GM18498 (cell line): ENCODE measurements around the gene SEMA4F.
A peak's percentile ranks its signal among the peaks of the same experiment; 100 is the strongest.

Experiments
- ATAC-seq: cut with Tn5 transposase; IDR thresholded peaks from one replicate; pipeline ENCODE4 v1.9.1; 2021; ENCODE audit warnings: mild to moderate bottlenecking, moderate library complexity; ENCODE audit not compliant: unreplicated experiment

Gene SEMA4F

GRCh38 chr2:74659462-74659861 is 5.4 kb downstream of the SEMA4F start:
- no peak for ATAC-seq

- ATAC-seq = no peak
Observed at GRCh38 chr2:74668087-74668486, 14.0 kb downstream of the SEMA4F start.

- ATAC-seq = no peak
Observed at GRCh38 chr2:74670263-74670662, 16.2 kb downstream of the SEMA4F start.

GRCh38 chr2:74671479-74671878 is 17.4 kb downstream of the SEMA4F start:
- ATAC-seq = no peak

- no peak for ATAC-seq
Observed at GRCh38 chr2:74673826-74674528, 19.9 kb downstream of the SEMA4F start.

GRCh38 chr2:74675090-74675489 is 21.0 kb downstream of the SEMA4F start:
- ATAC-seq = no peak

- ATAC-seq = no peak
Observed at GRCh38 chr2:74676331-74676730, 22.3 kb downstream of the SEMA4F start.

- ATAC-seq = no peak
Observed at GRCh38 chr2:74679615-74680014, 25.6 kb downstream of the SEMA4F start.

GRCh38 chr2:74682501-74682900 is 28.5 kb downstream of the SEMA4F start:
- no peak for ATAC-seq

GRCh38 chr2:74685408-74685807 is 31.4 kb downstream of the SEMA4F start:
- ATAC-seq = no peak

GRCh38 chr2:74688881-74689280 is 34.8 kb downstream of the SEMA4F start:
- ATAC-seq = no peak

GRCh38 chr2:74689671-74690070 is 35.6 kb downstream of the SEMA4F start:
- no peak for ATAC-seq

- peak; percentile 69 for ATAC-seq
Observed at GRCh38 chr2:74690571-74690970, 36.5 kb downstream of the SEMA4F start.

- ATAC-seq = no peak
Observed at GRCh38 chr2:74691929-74692328, 37.9 kb downstream of the SEMA4F start.

- no peak for ATAC-seq
Observed at GRCh38 chr2:74693213-74693612, 39.2 kb downstream of the SEMA4F start.

- no peak for ATAC-seq
Observed at GRCh38 chr2:74693668-74694067, 39.6 kb downstream of the SEMA4F start.

GRCh38 chr2:74694281-74694680 is 40.2 kb downstream of the SEMA4F start:
- ATAC-seq = no peak

- no peak for ATAC-seq
Observed at GRCh38 chr2:74695663-74696062, 41.6 kb downstream of the SEMA4F start.

GRCh38 chr2:74696829-74697228 is 42.8 kb downstream of the SEMA4F start:
- ATAC-seq = no peak

GRCh38 chr2:74700643-74701372 is 46.8 kb downstream of the SEMA4F start:
- ATAC-seq = no peak

- no peak for ATAC-seq
Observed at GRCh38 chr2:74702001-74702715, 48.1 kb downstream of the SEMA4F start.

GRCh38 chr2:74703373-74703772 is 49.3 kb downstream of the SEMA4F start:
- no peak for ATAC-seq
